K562 (cell line): Measurements from ENCODE around the gene HLA-DOA. TPM values are rescaled to one million over a fixed set of nuclear protein-coding genes. Genes with fewer than 3 reads are reported as not detected.

Experiments used
- BRF2 ChIP-seq: IDR thresholded peaks from 3 replicates; pipeline ENCODE4 v1.6.1; 2011; ENCODE audit warnings: borderline replicate concordance, mild to moderate bottlenecking; ENCODE audit not compliant: insufficient read length, insufficient read depth
- DACH1 ChIP-seq: fragments of 450-650 bp; IDR thresholded peaks from 2 replicates; pipeline ENCODE4 v1.6.1; 2018; ENCODE audit not compliant: partially characterized antibody
- FOXA3 ChIP-seq, 2 experiments: fragments of 450-650 bp in 1 of 2; sonication (generic) in 1 of 2; formaldehyde crosslinking; IDR thresholded peaks in 1 of 2; conservative IDR thresholded peaks in 1 of 2; 2 replicates each; pipeline versions ENCODE4 v1.4.0 to v1.8.0; 2020 to 2022; ENCODE audit warnings: mild to moderate bottlenecking in 2 of 2, missing genetic modification reagents in 1 of 2
- GABPB2 ChIP-seq: fragments of 250-450 bp; sonication (Bioruptor Pico); conservative IDR thresholded peaks from 2 replicates; pipeline ENCODE4 v1.5.1; 2021; ENCODE audit warnings: mild to moderate bottlenecking
- HOMEZ ChIP-seq: fragments of 250-450 bp; sonication (Bioruptor Pico); IDR thresholded peaks from 2 replicates; pipeline ENCODE4 v1.4.0; 2020; ENCODE audit warnings: mild to moderate bottlenecking, moderate library complexity
- NFIC ChIP-seq: fragments of 450-650 bp; IDR thresholded peaks from 2 replicates; pipeline ENCODE4 v1.6.1; 2017; ENCODE audit warnings: mild to moderate bottlenecking, inconsistent platforms
- PKNOX1 ChIP-seq: fragments of 450-650 bp; IDR thresholded peaks from 2 replicates; pipeline ENCODE4 v1.6.1; 2016
- PRPF4 ChIP-seq: fragments of 200-400 bp; formaldehyde crosslinking; IDR thresholded peaks from one replicate; pipeline ENCODE4 v1.6.1; 2017; ENCODE audit warnings: low read length, low read depth, mild to moderate bottlenecking; ENCODE audit not compliant: insufficient read depth, poor library complexity, severe bottlenecking
- RBM14 ChIP-seq: fragments of 200-400 bp; formaldehyde crosslinking; IDR thresholded peaks from 2 replicates; pipeline ENCODE4 v1.6.1; 2018; ENCODE audit warnings: low read depth, mild to moderate bottlenecking, low read length, moderate library complexity, borderline replicate concordance; ENCODE audit not compliant: insufficient read depth
- SMAD4 ChIP-seq: fragments of 250-450 bp; sonication (Bioruptor Pico); conservative IDR thresholded peaks from 2 replicates; pipeline ENCODE4 v1.8.0; 2021; ENCODE audit warnings: inconsistent platforms, mild to moderate bottlenecking, moderate library complexity
- ZHX1 ChIP-seq: fragments of 150-350 bp; conservative IDR thresholded peaks from 2 replicates; pipeline ENCODE4 v1.6.1; 2014; ENCODE audit warnings: low read length
- ZNF311 ChIP-seq: fragments of 250-450 bp; sonication (Bioruptor Pico); IDR thresholded peaks from 2 replicates; pipeline ENCODE4 v1.4.0; 2020; ENCODE audit warnings: mild to moderate bottlenecking, moderate library complexity
- ZNF592 ChIP-seq: fragments of 450-650 bp; IDR thresholded peaks from 2 replicates; pipeline ENCODE4 v1.6.1; 2017; ENCODE audit warnings: antibody characterized with exemption, mild to moderate bottlenecking
- polyA plus RNA-seq, 8 experiments: library from polyadenylated mRNA; depleted of rRNA in 4 of 8; stranded (reverse) in 5 of 8; unstranded in 3 of 8; fragments of >200 nt; fragmentation: Nextera tagmentation in 2 of 8; fragmentation: Illumina TruSeq in 1 of 8; extraction: Ambion mirVana in 2 of 8; extraction: Trizol in 1 of 8; gene quantifications; 2 replicates each; pipeline versions ENCODE4 v1.2.1 to v1.2.3, GENCODE V29; 2011 to 2014; ENCODE audit warnings: inconsistent platforms in 1 of 8, missing spikeins in 1 of 8
- total RNA-seq, 7 experiments: library from RNA; depleted of rRNA in 6 of 7; stranded (reverse); fragments of >200 nt in 6 of 7; fragmentation: Illumina TruSeq in 2 of 7; extraction: Trizol in 2 of 7; gene quantifications; 2 replicates each; pipeline versions ENCODE4 v1.2.1 to v1.2.3, GENCODE V29; 2011 to 2021; ENCODE audit warnings: low replicate concordance in 1 of 7

Gene HLA-DOA
- total and polyA plus RNA-seq, 9 of the 15 experiments (the other 6 are each of a cell fraction or from before 2014, with no cell fraction given), result 0.07 TPM; not detected in 8

GRCh38 chr6:32969685-32970412, 39.5 kb downstream of the HLA-DOA start (continued):
- TF ChIP-seq PKNOX1 (no peak), RBM14 (no peak), ZHX1 (no peak; the same call in 1 of the 2 replicates), HOMEZ (CRISPR knock-in tag) (no peak), ZNF592 (no peak), DACH1 (no peak), NFIC (peak; percentile 32; the same call in 1 of the 2 replicates), BRF2 (no peak), FOXA3 (CRISPR knock-in tag; conservative IDR thresholded peaks at IDR 0.05 in 1 of 2, IDR thresholded peaks at IDR 0.05 in 1 of 2) (peak in 1 of 2 experiments; percentile 47; a peak in 1 of 4 replicates), ZNF311 (no peak), PRPF4 (peak; percentile 66), GABPB2 (CRISPR knock-in tag) (no peak), SMAD4 (CRISPR knock-in tag) (peak; percentile 82)
